AG08395 (cell line): Measurements from ENCODE around the gene PCED1B.
"Not testable (repeated sequence)": the region's sequence is repeated elsewhere in the genome, so short reads cannot be mapped to it uniquely, and the experiment has no call there.

Experiments
- DNase-seq: peaks from one replicate; pipeline ENCODE4 v3.0.0; 2012; ENCODE audit warnings: mixed read lengths, low spot score

The PCED1B gene

DNA sequence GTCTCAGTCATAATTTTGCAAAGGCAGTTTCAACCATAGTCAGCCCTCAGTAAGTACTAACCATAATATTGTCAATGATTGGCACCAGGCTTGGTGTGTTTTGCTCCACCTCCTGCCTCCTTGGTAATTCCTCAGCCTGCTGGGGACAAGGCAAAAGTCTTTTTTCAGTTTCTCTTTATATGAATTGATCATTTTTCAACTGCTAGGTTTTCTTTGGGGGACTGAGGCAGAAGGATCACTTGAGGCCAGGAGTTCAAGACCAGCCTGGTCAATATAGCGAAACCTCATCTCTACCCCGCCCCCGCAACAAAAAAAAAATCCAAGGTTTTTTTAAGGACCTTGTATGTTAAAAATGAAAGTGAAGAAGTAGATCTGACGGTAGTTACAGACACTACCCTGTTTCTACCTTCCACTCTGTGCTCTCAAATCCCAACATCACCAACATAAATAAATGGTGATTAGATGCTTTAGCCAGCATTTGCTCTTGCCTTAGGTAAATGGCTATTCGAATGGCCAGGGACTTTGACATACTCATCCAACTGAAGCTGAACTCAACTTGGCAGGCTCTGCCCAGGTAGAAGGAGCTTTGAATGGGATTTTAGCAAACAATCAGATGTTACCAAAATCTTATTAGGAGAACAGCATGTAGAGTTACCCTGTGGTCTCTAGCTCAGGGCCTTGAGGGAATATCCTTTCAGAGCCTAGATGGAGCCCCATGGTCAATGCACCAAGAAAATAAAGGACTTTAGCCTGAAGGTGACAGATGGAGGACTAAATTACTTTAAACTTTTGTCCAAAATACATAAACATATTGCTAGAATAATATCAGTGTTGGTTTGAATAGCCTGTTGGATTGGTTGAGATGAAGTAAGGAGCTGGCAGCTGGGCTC lies 127.3 kb downstream of the PCED1B start:
- DNase-seq = no peak

DNA sequence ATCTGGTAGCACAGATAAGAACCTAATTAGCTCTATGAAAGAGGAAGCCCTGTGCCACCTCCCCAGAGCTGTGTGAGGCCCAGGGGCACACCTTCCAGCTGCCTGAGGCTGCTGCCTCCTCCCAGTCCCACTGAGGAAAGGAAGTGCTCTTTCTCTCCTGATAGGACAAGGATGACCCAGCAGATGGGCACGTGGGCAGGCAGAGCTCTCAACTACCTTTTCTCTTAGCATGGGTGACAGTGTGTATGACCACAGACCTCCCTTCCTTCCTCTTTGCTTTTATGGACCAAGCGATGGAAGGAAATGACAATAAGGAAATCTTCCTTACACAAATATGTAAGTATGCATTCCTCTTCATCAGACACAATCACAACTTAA lies 127.9 kb downstream of the PCED1B start:
- no peak for DNase-seq

DNA sequence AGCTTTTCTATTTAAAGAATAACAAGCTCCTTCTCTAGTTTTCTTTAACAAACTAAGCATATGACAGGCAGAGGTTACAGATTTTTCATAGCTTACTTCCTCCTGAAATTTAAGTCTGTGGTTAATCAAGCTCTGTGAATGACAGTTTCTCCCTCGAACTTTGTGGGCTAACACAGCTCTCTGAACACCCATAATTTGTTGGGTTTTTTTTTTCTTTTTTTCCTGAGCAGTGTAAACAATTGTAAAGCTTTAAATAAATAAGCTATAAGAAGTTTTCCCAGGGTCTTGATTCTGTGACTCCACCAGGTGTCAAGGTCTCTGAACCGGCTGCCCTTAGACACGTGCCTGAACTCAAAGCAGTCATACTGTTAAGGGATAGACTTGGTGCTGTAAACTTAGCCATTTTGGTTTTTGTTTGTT lies 128.4 kb downstream of the PCED1B start:
- DNase-seq = no peak

DNA sequence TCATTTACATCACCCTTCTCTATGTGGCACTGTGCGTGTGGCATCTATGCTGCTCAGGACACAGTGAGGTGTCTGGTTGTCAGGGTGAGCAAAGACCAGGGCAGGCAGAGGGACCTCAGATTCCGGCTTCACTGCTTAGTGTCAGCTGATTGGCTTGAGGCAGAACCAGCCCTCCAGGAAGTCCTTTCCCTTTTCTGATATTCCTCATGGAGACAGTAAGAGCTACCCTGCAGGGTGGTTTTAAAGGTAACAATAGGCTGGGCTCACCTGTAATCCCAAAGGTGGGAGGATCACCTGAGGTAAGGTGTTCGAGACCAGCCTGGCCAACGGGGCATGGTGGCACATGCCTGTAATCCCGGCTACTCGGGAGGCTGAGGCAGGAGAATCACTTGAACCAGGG lies 129.6 kb downstream of the PCED1B start:
- no peak for DNase-seq

DNA sequence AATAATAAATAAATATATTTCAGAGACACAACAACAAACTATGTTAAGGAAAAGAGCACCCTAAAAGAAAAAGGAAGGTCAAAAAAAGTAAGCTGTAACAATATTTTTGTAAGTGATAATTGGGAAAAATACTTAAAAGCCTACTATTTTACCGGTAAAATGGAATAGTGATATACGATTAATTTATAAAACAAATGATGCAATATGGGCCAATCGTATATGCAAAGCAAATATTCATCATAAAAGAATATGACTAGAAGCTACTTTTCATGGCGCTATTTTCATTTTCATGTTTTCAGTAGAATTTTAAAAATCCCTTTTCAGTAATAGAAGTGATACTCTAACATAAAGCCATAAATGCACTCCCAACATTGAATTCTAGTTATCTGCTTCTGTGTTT lies 131.4 kb downstream of the PCED1B start:
- no peak for DNase-seq

GRCh38 chr12:47212701-47213039 lies 133.2 kb downstream of the PCED1B start:
- DNase-seq = no peak

DNA sequence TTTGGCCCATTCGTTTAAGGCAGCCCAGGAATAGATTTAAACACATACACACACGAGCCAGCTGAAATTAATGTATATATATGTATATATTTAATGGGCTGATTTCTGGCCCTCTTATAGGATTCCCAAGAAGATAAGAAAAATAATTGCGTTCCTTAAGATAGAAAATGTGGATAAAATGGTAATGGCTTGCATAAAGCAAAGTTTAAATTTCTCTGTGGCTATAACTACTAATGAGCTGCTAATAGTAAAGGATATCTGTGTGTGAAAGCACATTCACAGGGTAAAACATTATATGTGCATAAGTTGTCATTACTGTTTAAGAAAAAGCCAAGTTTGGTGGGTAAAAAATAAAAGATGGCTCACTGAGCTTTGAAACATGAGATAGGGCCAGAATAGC lies 134.0 kb downstream of the PCED1B start:
- no peak for DNase-seq

GRCh38 chr12:47214001-47214619 lies 134.7 kb downstream of the PCED1B start:
- DNase-seq = no peak

- DNase-seq = no peak
Observed at GRCh38 chr12:47214771-47215170, 135.3 kb downstream of the PCED1B start.

GRCh38 chr12:47216150-47216677 lies 136.8 kb downstream of the PCED1B start:
- no peak for DNase-seq

DNA sequence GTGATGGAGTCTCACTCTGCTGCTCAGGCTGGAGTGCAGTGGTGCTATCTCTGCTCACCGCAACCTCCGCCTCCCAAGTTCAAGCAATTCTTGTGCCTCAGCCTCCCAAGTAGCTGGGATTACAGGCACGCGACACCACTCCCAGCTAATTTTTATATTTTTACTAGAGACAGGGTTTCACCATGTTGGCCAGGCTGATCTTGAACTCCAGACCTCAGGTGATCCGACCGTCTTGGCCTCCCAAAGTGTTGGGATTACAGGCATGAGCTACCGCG lies 138.1 kb downstream of the PCED1B start:
- DNase-seq = not testable (repeated sequence)

- no peak for DNase-seq
Observed at GRCh38 chr12:47218191-47218654, 138.8 kb downstream of the PCED1B start.

DNA sequence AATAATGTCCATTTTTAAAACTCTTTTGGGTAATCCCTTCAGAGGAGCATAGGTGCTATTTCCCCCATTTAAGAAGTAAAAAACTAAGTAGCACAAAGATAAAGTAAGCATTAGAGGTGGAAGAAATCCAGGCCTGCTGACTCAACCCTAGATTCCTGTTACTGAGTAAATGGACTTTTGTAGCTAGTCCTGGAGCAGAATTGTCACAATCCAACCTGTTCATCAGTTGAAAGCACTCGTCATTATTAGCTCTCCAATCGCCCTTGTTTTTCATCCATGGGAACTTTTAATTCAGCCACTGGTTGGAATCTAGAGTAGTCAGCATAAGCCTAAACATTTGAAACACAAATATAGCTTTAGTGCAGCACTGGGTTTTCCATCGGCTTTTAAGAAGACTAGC lies 139.8 kb downstream of the PCED1B start:
- no peak for DNase-seq

- no peak for DNase-seq
Observed at GRCh38 chr12:47221256-47222023, 142.0 kb downstream of the PCED1B start.

DNA sequence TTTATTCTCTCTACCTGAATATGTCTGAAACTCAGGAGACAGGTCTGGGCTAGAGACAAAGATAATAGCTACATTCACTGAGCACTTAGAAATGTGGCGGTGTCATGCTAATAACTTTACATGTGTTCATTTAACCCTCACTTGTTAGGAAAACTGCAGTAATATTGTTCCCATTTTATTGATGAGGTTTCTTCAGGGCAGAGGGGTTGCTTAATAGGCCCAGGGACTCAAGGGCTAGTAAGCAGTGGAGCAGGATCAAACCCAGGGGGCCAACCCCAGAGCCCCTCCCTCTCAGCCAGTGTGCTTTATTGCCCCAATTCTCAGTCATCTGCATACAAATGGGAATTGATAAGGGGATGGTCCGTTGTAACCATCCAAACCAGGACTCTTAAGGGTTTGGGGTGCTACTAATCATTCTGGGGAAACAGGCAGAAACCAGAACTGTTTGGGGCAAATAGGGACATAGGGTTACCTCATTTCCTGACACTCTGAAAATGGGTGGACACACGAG lies 143.2 kb downstream of the PCED1B start:
- DNase-seq = no peak

- DNase-seq = no peak
Observed at GRCh38 chr12:47223031-47223847, 143.8 kb downstream of the PCED1B start.

DNA sequence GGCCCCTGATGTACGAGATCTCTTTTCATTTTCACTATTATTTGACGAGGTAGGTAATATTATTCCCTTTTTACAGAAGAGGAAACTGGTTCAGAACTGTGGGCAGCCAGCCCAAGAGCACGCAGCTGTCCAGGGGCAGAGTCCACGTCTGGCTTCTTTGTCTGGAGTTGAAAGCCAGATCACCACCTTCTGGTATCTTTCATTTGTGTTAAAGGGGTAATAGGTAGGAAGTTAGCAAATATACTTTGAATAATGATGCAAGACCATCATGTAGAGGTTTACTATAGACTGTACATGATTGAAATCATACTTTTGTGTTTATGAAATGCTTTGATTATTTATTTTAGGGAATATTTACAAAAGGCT lies 144.4 kb downstream of the PCED1B start:
- DNase-seq = no peak

- DNase-seq = no peak
Observed at GRCh38 chr12:47224563-47225133, 145.2 kb downstream of the PCED1B start.

- DNase-seq = no peak
Observed at GRCh38 chr12:47225356-47225755, 145.9 kb downstream of the PCED1B start.

- DNase-seq = no peak
Observed at GRCh38 chr12:47226199-47226598, 146.8 kb downstream of the PCED1B start.

DNA sequence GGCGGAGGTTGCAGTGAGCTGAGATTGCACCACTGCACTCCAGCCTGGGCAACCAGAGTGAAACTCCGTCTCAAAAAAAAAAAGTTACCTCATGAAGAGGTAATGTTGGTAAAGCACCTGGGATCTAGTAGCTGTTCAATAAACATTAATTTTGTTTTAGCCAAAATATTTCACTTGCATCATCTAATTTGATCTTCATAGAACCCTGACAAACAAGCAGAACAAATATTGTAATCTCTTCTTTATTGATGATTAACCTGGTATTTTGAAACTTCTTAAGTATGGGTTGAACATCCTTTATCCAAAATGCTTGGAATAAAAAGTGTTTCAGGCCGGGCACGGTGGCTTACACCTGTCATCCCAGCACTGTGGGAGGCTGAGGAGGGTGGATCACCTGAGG lies 149.4 kb downstream of the PCED1B start:
- no peak for DNase-seq

DNA sequence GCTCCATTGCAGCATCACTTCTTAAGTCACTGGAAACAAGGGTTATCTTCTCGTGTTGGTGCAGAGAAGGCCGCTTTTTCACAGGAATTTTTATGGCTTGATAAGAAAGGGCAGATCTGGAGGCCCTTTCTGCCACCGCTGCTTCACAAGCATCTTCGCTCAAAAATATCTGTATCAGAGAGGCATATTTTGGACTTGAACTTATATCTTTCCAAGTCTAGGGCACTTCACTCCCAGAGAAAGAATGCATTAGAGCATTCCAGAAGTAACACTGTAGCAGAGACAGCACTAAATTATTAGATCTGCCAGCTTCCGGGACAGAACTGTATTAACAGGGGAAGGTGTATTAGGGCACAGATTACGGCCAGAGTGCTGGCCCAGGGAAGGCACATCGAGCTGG lies 152.0 kb downstream of the PCED1B start:
- DNase-seq = no peak
